HG03159 (cell line): ENCODE results near the gene HOXC6.
"Not testable (repeated sequence)": the region's sequence is repeated elsewhere in the genome, so short reads cannot be mapped to it uniquely, and the experiment has no call there.

Experiments used
- ATAC-seq: cut with Tn5 transposase; IDR thresholded peaks from one replicate; pipeline ENCODE4 v1.9.1; 2021; ENCODE audit warnings: mild to moderate bottlenecking, moderate library complexity; ENCODE audit not compliant: unreplicated experiment

The HOXC6 gene

GRCh38 chr12:54077843-54078242 is 49.6 kb downstream of the HOXC6 start:
- ATAC-seq: not testable (repeated sequence)

- not testable (repeated sequence) for ATAC-seq
Measured at GRCh38 chr12:54079115-54079514, 50.9 kb downstream of the HOXC6 start.
